Fibroblast of lung (primary cell): ENCODE results near the gene PRDM13.

Experiments used
- CTCF ChIP-seq, 2 donors: IDR thresholded peaks in 1 of 2; conservative IDR thresholded peaks in 1 of 2; 1 replicate in 1 of 2; 2 replicates in 1 of 2; pipeline ENCODE4 v1.5.1; 2011 to 2012; ENCODE audit warnings: low read length in 2 of 2, control low read depth in 1 of 2, inconsistent platforms in 1 of 2, low read depth in 1 of 2, mild to moderate bottlenecking in 1 of 2
- EZH2 ChIP-seq: IDR thresholded peaks from 2 replicates; pipeline ENCODE4 v1.5.1; 2012; ENCODE audit warnings: low read length, control low read depth, mild to moderate bottlenecking; ENCODE audit errors: missing control alignments

GRCh38 chr6:99661870-99662269 lies 55.2 kb downstream of the PRDM13 start:
- TF ChIP-seq CTCF (conservative IDR thresholded peaks at IDR 0.05 in 1 of 2, IDR thresholded peaks at IDR 0.05 in 1 of 2; ENCODE audit: low read depth in 1 of 2, low read length in 2 of 2), result no peak
- no peak for TF ChIP-seq EZH2
